ENCODE measurements around the gene ZNF555.

The ZNF555 gene

GRCh38 chr19:2824129-2824528 lies 17.1 kb upstream of the ZNF555 start:
- DNase-seq (ENCODE audit: low read depth in 3 of 3) = no peak

- DNase-seq (ENCODE audit: low read depth in 3 of 3) = no peak
Measured at GRCh38 chr19:2827022-2827421, 14.3 kb upstream of the ZNF555 start.

GRCh38 chr19:2827840-2828489 lies 13.3 kb upstream of the ZNF555 start:
- DNase-seq (ENCODE audit: low read depth in 3 of 3) = no peak

- no peak for DNase-seq (ENCODE audit: low read depth in 3 of 3)
Measured at GRCh38 chr19:2834294-2834871, 6.9 kb upstream of the ZNF555 start.

GRCh38 chr19:2837430-2837829 lies 3.8 kb upstream of the ZNF555 start:
- DNase-seq (ENCODE audit: low read depth in 3 of 3) = no peak

- no peak for DNase-seq (ENCODE audit: low read depth in 3 of 3)
Measured at GRCh38 chr19:2841855-2842574, 740 bp downstream of the ZNF555 start.

GRCh38 chr19:2845107-2845506 lies 3.8 kb downstream of the ZNF555 start:
- DNase-seq (ENCODE audit: low read depth in 3 of 3) = no peak

GRCh38 chr19:2846180-2846894 lies 5.1 kb downstream of the ZNF555 start:
- DNase-seq (ENCODE audit: low read depth in 3 of 3) = no peak

GRCh38 chr19:2847507-2847906 lies 6.2 kb downstream of the ZNF555 start:
- DNase-seq (ENCODE audit: low read depth in 3 of 3) = no peak

GRCh38 chr19:2848616-2849015 lies 7.3 kb downstream of the ZNF555 start:
- DNase-seq (ENCODE audit: low read depth in 3 of 3) = no peak

- DNase-seq (ENCODE audit: low read depth in 3 of 3) = no peak
Measured at GRCh38 chr19:2850256-2850925, 9.1 kb downstream of the ZNF555 start.

- DNase-seq (ENCODE audit: low read depth in 3 of 3) = no peak
Measured at GRCh38 chr19:2852598-2852997, 11.3 kb downstream of the ZNF555 start.

GRCh38 chr19:2853015-2853606 lies 11.8 kb downstream of the ZNF555 start:
- no peak for DNase-seq (ENCODE audit: low read depth in 3 of 3)

- no peak for DNase-seq (ENCODE audit: low read depth in 3 of 3)
Measured at GRCh38 chr19:2854849-2855248, 13.6 kb downstream of the ZNF555 start.

- no peak for DNase-seq (ENCODE audit: low read depth in 3 of 3)
Measured at GRCh38 chr19:2856457-2857050, 15.3 kb downstream of the ZNF555 start.

- no peak for DNase-seq (ENCODE audit: low read depth in 3 of 3)
Measured at GRCh38 chr19:2858864-2859263, 17.6 kb downstream of the ZNF555 start.

- DNase-seq (ENCODE audit: low read depth in 3 of 3) = no peak
Measured at GRCh38 chr19:2863816-2864215, 22.5 kb downstream of the ZNF555 start.

- DNase-seq (ENCODE audit: low read depth in 3 of 3) = no peak
Measured at GRCh38 chr19:2865334-2866100, 24.2 kb downstream of the ZNF555 start.

- DNase-seq (ENCODE audit: low read depth in 3 of 3) = no peak
Measured at GRCh38 chr19:2866495-2867024, 25.3 kb downstream of the ZNF555 start.

Measured in stimulated activated CD4-positive, alpha-beta T cell treated with anti-CD3 and anti-CD28 coated beads, TNF-alpha, amount 100 ng/mL, for 4 hours (primary cell).